T-helper 1 cell (primary cell): ENCODE measurements around the gene NYAP1.
"Not testable (repeated sequence)": the region's sequence is repeated elsewhere in the genome, so short reads cannot be mapped to it uniquely, and the experiment has no call there.

Experiments
- DNase-seq, 5 donors: peaks; one replicate each; pipeline ENCODE4 v3.0.0-alpha.2; 2012 to 2020
- total RNA-seq, 4 donors: gene quantifications; one replicate each; lab custom pipeline; 2026; lab: John Stamatoyannopoulos, UW

NYAP1 gene
- 0.80 to 1.9 (median 1.5) reads per million in 4 donors for total RNA-seq

GRCh38 chr7:100483722-100484672 is at the start of gene NYAP1:
Gene NYAP1 (plus strand): TSS chr7:100483927. CDS start chr7:100485312, 1,385 bp downstream.
- peak; percentile 26 to 60 (median 50) for DNase-seq

- DNase-seq, result no peak
These were observed 49.2 kb upstream of the NYAP1 start for GRCh38 chr7:100434297-100435144.

GRCh38 chr7:100435401-100436304 is 48.1 kb upstream of the NYAP1 start:
- peak in 4 of 5 donors; percentile 34 to 66 (median 41) for DNase-seq

- DNase-seq, result no peak
These were observed 46.3 kb upstream of the NYAP1 start for GRCh38 chr7:100437150-100438100.

GRCh38 chr7:100438172-100438571 is 45.6 kb upstream of the NYAP1 start:
- no peak for DNase-seq

GRCh38 chr7:100438731-100439130 is 45.0 kb upstream of the NYAP1 start:
- not testable (repeated sequence) for DNase-seq

GRCh38 chr7:100439244-100439643 is 44.5 kb upstream of the NYAP1 start:
- not testable (repeated sequence) for DNase-seq

GRCh38 chr7:100441641-100442535 is 41.8 kb upstream of the NYAP1 start:
- no peak for DNase-seq

GRCh38 chr7:100443096-100443840 is 40.5 kb upstream of the NYAP1 start:
- no peak for DNase-seq

- no peak for DNase-seq
These were observed 39.1 kb upstream of the NYAP1 start for GRCh38 chr7:100444311-100445278.

- DNase-seq, result no peak
These were observed 37.7 kb upstream of the NYAP1 start for GRCh38 chr7:100446040-100446439.

GRCh38 chr7:100447363-100447762 is 36.4 kb upstream of the NYAP1 start:
- DNase-seq, result not testable (repeated sequence)

- no peak for DNase-seq
These were observed 34.4 kb upstream of the NYAP1 start for GRCh38 chr7:100449190-100449795.

GRCh38 chr7:100452513-100452912 is 31.2 kb upstream of the NYAP1 start:
- no peak for DNase-seq

GRCh38 chr7:100453854-100454253 is 29.9 kb upstream of the NYAP1 start:
- not testable (repeated sequence) for DNase-seq

GRCh38 chr7:100455206-100455605 is 28.5 kb upstream of the NYAP1 start:
- no peak for DNase-seq

GRCh38 chr7:100456562-100456961 is 27.2 kb upstream of the NYAP1 start:
- no peak for DNase-seq
